H1 (cell line): ENCODE data around the gene ARHGAP4. TPM values are rescaled to one million over a fixed set of nuclear protein-coding genes. Genes with fewer than 3 reads are reported as not detected.

ENCODE experiments used
- CTCF ChIA-PET: fragments of 300-600 bp; sonication (Branson Sonifier 250); formaldehyde crosslinking; loops from one replicate; lab custom pipeline; 2021; ENCODE audit not compliant: partially characterized antibody; lab: Charles Lee
- POLR2A ChIA-PET: fragments of 300-600 bp; sonication (Branson Sonifier 250); formaldehyde crosslinking; loops from one replicate; lab custom pipeline; 2021; ENCODE audit warnings: inconsistent platforms; ENCODE audit not compliant: partially characterized antibody; lab: Charles Lee
- DNase-seq, 2 experiments: peaks; one replicate each; pipeline versions ENCODE4 v3.0.0 to v3.0.0-alpha.2; 2010 to 2022; ENCODE audit warnings: low spot score in 2 of 2, low read depth in 1 of 2, mixed read lengths in 1 of 2
- FAIRE-seq: peaks from 2 replicates; lab custom pipeline; 2011; peaks lifted over from hg19 to GRCh38; lab: Jason Lieb, UNC
- H2AFZ ChIP-seq: 2 replicates; pipeline ENCODE4 v1.8.1; 2012; ENCODE audit warnings: low read length, inconsistent platforms
- H2AK5ac ChIP-seq: 2 replicates; pipeline ENCODE4 v1.6.1; 2013; ENCODE audit warnings: low read depth, low read length
- H2BK120ac ChIP-seq: replicated peaks from 2 replicates; pipeline ENCODE3; 2013; ENCODE audit warnings: low read depth, low read length, inconsistent platforms
- H2BK12ac ChIP-seq: 2 replicates; pipeline ENCODE4 v1.6.1; 2013; ENCODE audit warnings: low read depth, low read length
- H2BK15ac ChIP-seq: 2 replicates; pipeline ENCODE4 v1.6.1; 2013; ENCODE audit warnings: low read length
- H2BK20ac ChIP-seq: 2 replicates; pipeline ENCODE4 v1.6.1; 2013; ENCODE audit warnings: low read length
- H2BK5ac ChIP-seq: 2 replicates; pipeline ENCODE4 v1.6.1; 2013; ENCODE audit warnings: low read depth, low read length
- H3K14ac ChIP-seq: 2 replicates; pipeline ENCODE4 v1.6.1; 2013; ENCODE audit warnings: inconsistent platforms; ENCODE audit not compliant: insufficient read length
- H3K18ac ChIP-seq: 2 replicates; pipeline ENCODE4 v1.6.1; 2013; ENCODE audit warnings: low read length; ENCODE audit errors: extremely low read depth
- H3K23ac ChIP-seq: 2 replicates; pipeline ENCODE4 v1.6.1; 2013; ENCODE audit warnings: inconsistent platforms; ENCODE audit not compliant: insufficient read length
- H3K23me2 ChIP-seq: 2 replicates; pipeline ENCODE4 v1.6.1; 2013; ENCODE audit warnings: low read depth, low read length
- H3K27ac ChIP-seq: 2 replicates; pipeline ENCODE4 v1.6.1; 2011; ENCODE audit warnings: low read depth, low read length, inconsistent platforms
- H3K27me3 ChIP-seq, 4 experiments: replicated peaks in 1 of 4; 1 replicate in 1 of 4; 2 replicates in 3 of 4; pipeline versions ENCODE4 v1.6.1 to v1.8.1; 2011 to 2013; ENCODE audit warnings: low read length in 3 of 4, mild to moderate bottlenecking in 3 of 4, inconsistent platforms in 2 of 4, mixed read lengths in 2 of 4, moderate library complexity in 1 of 4; ENCODE audit not compliant: control insufficient read depth in 3 of 4, insufficient read depth in 3 of 4; ENCODE audit errors: extremely low read depth in 1 of 4
- H3K36me3 ChIP-seq, 4 experiments: 2 replicates each; pipeline versions ENCODE4 v1.6.1 to v1.8.1; 2011 to 2013; ENCODE audit warnings: mild to moderate bottlenecking in 4 of 4, low read length in 3 of 4, moderate library complexity in 2 of 4, control low read depth in 1 of 4, inconsistent platforms in 1 of 4; ENCODE audit not compliant: insufficient read depth in 4 of 4, control insufficient read depth in 2 of 4
- H3K4ac ChIP-seq: replicated peaks from 2 replicates; pipeline ENCODE3; 2013; ENCODE audit warnings: low read length, low read depth, mixed read lengths, inconsistent platforms; ENCODE audit not compliant: insufficient read length
- H3K4me1 ChIP-seq, 4 experiments: replicated peaks in 1 of 4; 1 replicate in 1 of 4; 2 replicates in 3 of 4; pipeline versions ENCODE4 v1.6.1 to v1.8.1; 2011 to 2013; ENCODE audit warnings: low read length in 3 of 4, inconsistent platforms in 2 of 4, mixed read lengths in 1 of 4; ENCODE audit not compliant: insufficient read depth in 4 of 4, control insufficient read depth in 3 of 4
- H3K4me2 ChIP-seq, 2 experiments: 2 replicates each; pipeline versions ENCODE4 v1.6.1 to v1.8.1; 2011 to 2013; ENCODE audit warnings: low read depth in 2 of 2, low read length in 2 of 2, control low read depth in 1 of 2, inconsistent platforms in 1 of 2, mild to moderate bottlenecking in 1 of 2; ENCODE audit not compliant: insufficient read depth in 1 of 2
- H3K4me3 ChIP-seq, 4 experiments: fragments of 200-600, 300-600 bp in 1 of 4; sonication (generic), shearing (Covaris generic), sonication (Bioruptor Twin) in 1 of 4; 2 replicates each; pipeline versions ENCODE4 v1.5.1 to v1.8.1; 2011 to 2016; ENCODE audit warnings: low read length in 4 of 4, low read depth in 3 of 4, control low read depth in 2 of 4, inconsistent platforms in 2 of 4, mild to moderate bottlenecking in 2 of 4, mixed read lengths in 1 of 4, moderate library complexity in 1 of 4; ENCODE audit not compliant: insufficient read depth in 2 of 4; ENCODE audit errors: extremely low read depth in 1 of 4
- H3K56ac ChIP-seq: replicated peaks from 2 replicates; pipeline ENCODE3; 2013; ENCODE audit warnings: low read depth, mild to moderate bottlenecking, mixed read lengths, low read length, inconsistent platforms; ENCODE audit not compliant: insufficient read length
- H3K79me1 ChIP-seq: 2 replicates; pipeline ENCODE4 v1.6.1; 2013; ENCODE audit warnings: low read depth, low read length, control low read depth
- H3K79me2 ChIP-seq, 2 experiments: 2 replicates each; pipeline versions ENCODE4 v1.6.1 to v1.8.1; 2012 to 2013; ENCODE audit warnings: low read length in 2 of 2, mild to moderate bottlenecking in 2 of 2, inconsistent platforms in 1 of 2; ENCODE audit not compliant: insufficient read depth in 2 of 2, control insufficient read depth in 1 of 2
- H3K9ac ChIP-seq, 4 experiments: replicated peaks in 1 of 4; 1 replicate in 1 of 4; 2 replicates in 3 of 4; pipeline versions ENCODE4 v1.6.1 to v1.8.1; 2011 to 2013; ENCODE audit warnings: low read depth in 3 of 4, low read length in 3 of 4, control low read depth in 2 of 4, mild to moderate bottlenecking in 2 of 4, moderate library complexity in 2 of 4, inconsistent platforms in 1 of 4; ENCODE audit errors: extremely low read depth in 1 of 4
- H3K9me3 ChIP-seq, 2 experiments: 2 replicates each; pipeline versions ENCODE4 v1.6.1 to v1.8.1; 2012 to 2013; ENCODE audit warnings: mild to moderate bottlenecking in 2 of 2, moderate library complexity in 2 of 2, control low read depth in 1 of 2, inconsistent platforms in 1 of 2, low read depth in 1 of 2, low read length in 1 of 2, mixed read lengths in 1 of 2; ENCODE audit not compliant: insufficient read depth in 2 of 2
- H4K20me1 ChIP-seq, 2 experiments: replicated peaks in 1 of 2; 2 replicates each; pipeline versions ENCODE3 to v1.8.1; 2011 to 2013; ENCODE audit warnings: inconsistent platforms in 2 of 2, low read length in 2 of 2, mild to moderate bottlenecking in 1 of 2; ENCODE audit not compliant: insufficient read depth in 2 of 2, control insufficient read depth in 1 of 2
- H4K5ac ChIP-seq: 2 replicates; pipeline ENCODE4 v1.6.1; 2013; ENCODE audit warnings: low read length, low read depth, mixed read lengths, inconsistent platforms; ENCODE audit not compliant: insufficient read length
- H4K8ac ChIP-seq: 2 replicates; pipeline ENCODE4 v1.8.0; 2013; ENCODE audit warnings: mild to moderate bottlenecking, moderate library complexity, low read length, inconsistent platforms; ENCODE audit not compliant: insufficient read depth; ENCODE audit errors: extremely low read depth
- H4K91ac ChIP-seq: replicated peaks from 2 replicates; pipeline ENCODE3; 2013; ENCODE audit warnings: low read length, mixed read lengths, inconsistent platforms; ENCODE audit not compliant: insufficient read length
- BCL11A ChIP-seq, 2 experiments: IDR thresholded peaks; one replicate each; pipeline ENCODE4 v1.6.1; 2011; ENCODE audit warnings: low read depth in 2 of 2, low read length in 2 of 2, mild to moderate bottlenecking in 2 of 2
- BRCA1 ChIP-seq: IDR thresholded peaks from 2 replicates; pipeline ENCODE4 v1.6.1; 2012; ENCODE audit warnings: low read depth, low read length, improper control_type of control experiment
- CHD2 ChIP-seq: IDR thresholded peaks from 2 replicates; pipeline ENCODE4 v1.6.1; 2012; ENCODE audit warnings: low read length, improper control_type of control experiment
- CREB1 ChIP-seq: IDR thresholded peaks from 2 replicates; pipeline ENCODE4 v1.6.1; 2012; ENCODE audit warnings: inconsistent platforms
- EP300 ChIP-seq, 2 experiments: IDR thresholded peaks; 1 replicate in 1 of 2; 2 replicates in 1 of 2; pipeline ENCODE4 v1.6.1; 2011 to 2012; ENCODE audit warnings: low read depth in 2 of 2, low read length in 2 of 2, mild to moderate bottlenecking in 2 of 2, borderline replicate concordance in 1 of 2, inconsistent platforms in 1 of 2, moderate library complexity in 1 of 2
- EZH2 ChIP-seq: fragments of 200-600 bp; sonication (generic); IDR thresholded peaks from 2 replicates; pipeline ENCODE4 v1.7.1; 2012; ENCODE audit warnings: low read depth, mild to moderate bottlenecking, moderate library complexity, low read length, inconsistent platforms; ENCODE audit not compliant: severe bottlenecking
- FOSL1 ChIP-seq: IDR thresholded peaks from 2 replicates; pipeline ENCODE4 v1.6.1; 2011; ENCODE audit warnings: mild to moderate bottlenecking, low read depth, low read length, moderate library complexity; ENCODE audit not compliant: insufficient read depth
- HDAC6 ChIP-seq: IDR thresholded peaks from one replicate; pipeline ENCODE4 v1.7.1; 2012; ENCODE audit warnings: low read depth, mild to moderate bottlenecking, inconsistent platforms, low read length, moderate library complexity
- KDM4A ChIP-seq: IDR thresholded peaks from one replicate; pipeline ENCODE4 v1.7.1; 2012; ENCODE audit warnings: low read depth, mild to moderate bottlenecking, moderate library complexity, low read length, inconsistent platforms; ENCODE audit not compliant: severe bottlenecking
- POLR2A ChIP-seq, 2 experiments: IDR thresholded peaks; 1 replicate in 1 of 2; 2 replicates in 1 of 2; pipeline ENCODE4 v1.6.1; 2011; ENCODE audit warnings: low read depth in 2 of 2, low read length in 2 of 2, mild to moderate bottlenecking in 2 of 2; ENCODE audit errors: control extremely low read depth in 1 of 2
- RBBP5 ChIP-seq: IDR thresholded peaks from 2 replicates; pipeline ENCODE4 v1.7.1; 2012; ENCODE audit warnings: low read depth, mild to moderate bottlenecking, inconsistent platforms, low read length, moderate library complexity, borderline replicate concordance
- RFX5 ChIP-seq: IDR thresholded peaks from 2 replicates; pipeline ENCODE4 v1.6.1; 2011; ENCODE audit warnings: low read depth, low read length, improper control_type of control experiment, borderline replicate concordance
- SP4 ChIP-seq: IDR thresholded peaks from 2 replicates; pipeline ENCODE4 v1.6.1; 2012; ENCODE audit warnings: low read length, inconsistent platforms
- TAF7 ChIP-seq: optimal IDR thresholded peaks from 2 replicates; pipeline ENCODE3; 2011; ENCODE audit warnings: low read depth, mild to moderate bottlenecking, inconsistent platforms, low read length, moderate library complexity, borderline replicate concordance
- WGBS, 2 experiments: shearing (Covaris generic) in 1 of 2; methylation state at CpG; one replicate each; pipeline versions ENCODE4 v1.1.6 to v1.1.7; 2013 to 2015; ENCODE audit warnings: low lambda C conversion rate in 2 of 2, mixed read lengths in 2 of 2, inconsistent platforms in 1 of 2, low coverage in 1 of 2, missing lambda C conversion rate in 1 of 2; ENCODE audit not compliant: insufficient replicate concordance in 2 of 2, insufficient coverage in 1 of 2, insufficient read length in 1 of 2; ENCODE audit errors: extremely low coverage in 1 of 2, missing lambda C conversion rate in 1 of 2; 5-methylcytosine and 5-hydroxymethylcytosine counted together
- polyA plus RNA-seq, 7 experiments: library from polyadenylated mRNA; depleted of rRNA in 3 of 7; stranded (reverse) in 5 of 7; unstranded in 2 of 7; fragments of >200 nt in 5 of 7; fragments of 200-250 nt in 2 of 7; gene quantifications; 1 replicate in 5 of 7; 2 replicates in 1 of 7; 4 replicates in 1 of 7; pipeline versions ENCODE4 v1.2.1 to v1.2.3, GENCODE V29; 2011 to 2013; ENCODE audit warnings: missing spikeins in 2 of 7, mixed read lengths in 2 of 7
- total RNA-seq: library from RNA; stranded (reverse); fragmentation: NEBNext Ultra II Directional; extraction: Animal tissue kit (Norgen Biotek cat#: 25700); gene quantifications from 2 replicates; pipeline ENCODE4 v1.2.1, GENCODE V29; 2021

ARHGAP4 gene
- total and polyA plus RNA-seq, 2 of the 8 experiments (the other 6 are each of a cell fraction or from before 2014, with no cell fraction given): 23.9 to 26.0 TPM

- Histone ChIP-seq H3K79me2 (peaks cover 0 to 3% of the 10 kb centered on the region in 2 experiments; a peak in 1 of 4 replicates), H3K14ac (no peak overlapping the region), H4K8ac (0 out of 2 replicates have a peak overlapping the region, but pooled peaks have one; percentile 25), H2BK120ac (no peak overlapping the region), H3K27me3 (no peaks in the 10 kb centered on the region), H4K91ac (peak overlapping the region; percentile 74), H3K4me3 (peak overlapping the region; percentile 26 to 77 (median 52); a peak in 7 of 8 replicates), H3K9me3 (no peaks in the 10 kb centered on the region), H2BK5ac (peak overlapping the region; percentile 63; the same call in 1 of the 2 replicates), H2BK15ac (no peak overlapping the region; the same call in 1 of the 2 replicates), H3K79me1 (no peaks in the 10 kb centered on the region; the same call in 1 of the 2 replicates), H3K23ac (no peak overlapping the region), H2BK20ac (no peak overlapping the region), H3K36me3 (peaks cover 0 to 5% (median 2%) of the 10 kb centered on the region in 4 experiments; a peak in 2 of 8 replicates), H3K4me1 (peaks cover 3 to 18% (median 12%) of the 10 kb centered on the region in 4 experiments), H2AFZ (no peak overlapping the region), H4K5ac (peak overlapping the region; percentile 43), H3K23me2 (peaks cover 15% of the 10 kb centered on the region; the same call in 1 of the 2 replicates), H4K20me1 (peaks cover 0 to 2% of the 10 kb centered on the region in 2 experiments), H2AK5ac (no peak overlapping the region), H3K27ac (no peak overlapping the region), H3K56ac (no peak overlapping the region), H3K4ac (no peak overlapping the region), H3K18ac (peak overlapping the region; percentile 19; the same call in 1 of the 2 replicates), H3K4me2 (peak overlapping the region; percentile 88 to 94), H3K9ac (no peak overlapping the region), H2BK12ac (no peak overlapping the region)
- FAIRE-seq (no peak), DNase-seq (no peak)
- no peak for TF ChIP-seq CHD2
- TF ChIP-seq BCL11A (IDR thresholded peaks at IDR 0.05; ENCODE audit: low read depth in 2 of 2, low read length in 2 of 2): no peak
- no peak for TF ChIP-seq TAF7
- no peak for TF ChIP-seq FOSL1
- no peak for TF ChIP-seq BRCA1
- no peak for TF ChIP-seq EP300 (IDR thresholded peaks at IDR 0.05; ENCODE audit: borderline replicate concordance in 1 of 2, low read depth in 2 of 2, low read length in 2 of 2)
- no peak for TF ChIP-seq CREB1
- no peak for TF ChIP-seq SP4
- no peak for TF ChIP-seq POLR2A (IDR thresholded peaks at IDR 0.05; ENCODE audit: control extremely low read depth in 1 of 2, low read depth in 2 of 2, low read length in 2 of 2)
- no peak for TF ChIP-seq EZH2
- no peak for TF ChIP-seq RFX5
- no peak for TF ChIP-seq RBBP5
- no peak for TF ChIP-seq KDM4A
- TF ChIP-seq HDAC6: no peak
- ChIA-PET CTCF (interaction anchor here (0.6 to 19.6 kb wide), 7 partner anchors 10 to 172 kb away, joined by 3 to 272 read pairs (median 4); partner anchors contain the start of gene RENBP), POLR2A (interaction anchor here (1.0 to 14.9 kb wide), 10 partner anchors 12 to 160 kb away, joined by 3 to 231 read pairs (median 8); partner anchors contain the start of genes HCFC1, NAA10, RENBP and TMEM187)
- WGBS, 2 experiments: 17% methylated on average over 3 of the region's 4 CpGs; no CpG with 5 or more reads in 1 of the 2 experiments
Measured at GRCh38 chrX:153926552-153926857, 441 bp upstream of the ARHGAP4 start.
